ENCODE results near the gene ZNF277. TPM values are rescaled to one million over a fixed set of nuclear protein-coding genes. Genes with fewer than 3 reads are reported as not detected.

ZNF277 gene, protein sequence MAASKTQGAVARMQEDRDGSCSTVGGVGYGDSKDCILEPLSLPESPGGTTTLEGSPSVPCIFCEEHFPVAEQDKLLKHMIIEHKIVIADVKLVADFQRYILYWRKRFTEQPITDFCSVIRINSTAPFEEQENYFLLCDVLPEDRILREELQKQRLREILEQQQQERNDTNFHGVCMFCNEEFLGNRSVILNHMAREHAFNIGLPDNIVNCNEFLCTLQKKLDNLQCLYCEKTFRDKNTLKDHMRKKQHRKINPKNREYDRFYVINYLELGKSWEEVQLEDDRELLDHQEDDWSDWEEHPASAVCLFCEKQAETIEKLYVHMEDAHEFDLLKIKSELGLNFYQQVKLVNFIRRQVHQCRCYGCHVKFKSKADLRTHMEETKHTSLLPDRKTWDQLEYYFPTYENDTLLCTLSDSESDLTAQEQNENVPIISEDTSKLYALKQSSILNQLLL
- 66.4 and 67.8 TPM in 2 replicates for total RNA-seq

DNA sequence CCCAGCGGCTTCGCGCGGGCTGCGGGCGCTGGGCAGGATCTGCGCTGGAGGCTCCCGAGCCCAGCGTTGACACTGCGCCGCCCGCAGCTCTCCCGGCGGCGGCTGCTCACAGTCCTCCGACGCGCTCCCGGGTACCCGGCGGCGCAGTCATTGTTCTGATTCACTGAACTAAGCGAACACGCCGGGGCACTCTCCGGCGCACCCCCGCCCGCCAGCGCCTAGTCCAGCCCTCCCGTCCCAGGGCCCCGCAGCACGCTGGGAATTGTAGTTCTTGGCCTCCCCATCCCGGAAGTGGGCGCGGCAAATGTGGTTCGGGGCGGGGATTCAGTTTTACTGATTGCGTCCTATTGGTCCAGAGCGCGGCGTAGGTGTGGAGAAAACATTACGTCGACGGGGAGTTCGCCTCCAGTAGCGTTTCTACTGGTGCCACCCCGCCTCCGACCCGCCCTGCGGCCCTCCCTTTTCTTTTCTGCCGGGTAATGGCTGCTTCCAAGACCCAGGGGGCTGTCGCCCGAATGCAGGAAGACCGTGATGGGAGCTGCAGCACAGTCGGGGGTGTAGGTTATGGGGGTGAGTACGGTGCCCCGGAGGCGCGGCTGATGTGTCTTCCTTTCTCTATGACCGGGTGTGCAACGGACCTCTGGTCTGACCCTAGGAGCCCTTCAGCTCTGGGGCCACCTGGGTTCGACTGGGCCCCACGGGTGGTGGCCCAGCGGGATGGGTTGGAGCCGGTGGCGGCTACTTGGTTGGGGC lies at the start of gene ZNF277, which contains the start of gene DOCK4:
TSS of gene ZNF277 (plus strand) at position 458 of the 753 bp plus-strand sequence. CDS start at position 480, 22 bp downstream.
TSS of gene DOCK4 (minus strand) at position 162 of the 753 bp plus-strand sequence. CDS start 261 bp downstream, outside the sequence.

Other genes with a start within 250 kb of the ZNF277 start
- 10.4 and 21.8 TPM in 2 replicates for gene DOCK4, start 296 bp upstream of the ZNF277 start, total RNA-seq
- 41.4 and 46.7 TPM in 2 replicates for gene IFRD1, start 243.8 kb downstream of the ZNF277 start, total RNA-seq

Measured in bronchial smooth muscle cell (primary cell).